Stimulated activated CD4-positive, alpha-beta T cell treated with anti-CD3 and anti-CD28 coated beads, Interleukin-12 subunit alpha, Interleukin-12 subunit beta, amount 100 ng/mL, for 48 hours (primary cell): ENCODE data around the gene ESRP2.

Experiments
- DNase-seq, 3 donors: peaks; one replicate each; pipeline ENCODE4 v3.0.0-alpha.2; 2020; ENCODE audit warnings: low read depth in 2 of 3, low spot score in 1 of 3

Gene ESRP2

DNA sequence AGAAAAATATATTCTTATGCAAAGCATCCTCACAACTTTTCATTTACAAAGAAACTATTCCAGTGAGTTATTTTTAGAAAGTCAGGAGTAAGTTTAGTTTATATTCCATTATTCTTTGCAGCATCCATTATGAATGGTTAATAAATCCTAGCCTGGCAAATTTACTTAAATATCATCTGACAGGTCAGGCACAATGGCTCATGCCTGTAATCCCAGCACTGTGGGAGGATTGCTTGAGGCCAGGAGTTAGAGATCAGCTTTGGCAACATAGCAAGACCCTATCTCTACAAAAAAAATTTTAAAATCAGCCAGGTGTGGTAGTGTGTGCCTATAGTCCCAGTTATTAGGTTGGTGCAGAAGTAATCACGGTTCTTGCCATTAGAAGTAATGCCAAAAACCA lies 12.9 kb downstream of the ESRP2 start:
- DNase-seq = no peak

GRCh38 chr16:68219725-68220351 lies 16.1 kb downstream of the ESRP2 start:
- DNase-seq = no peak

DNA sequence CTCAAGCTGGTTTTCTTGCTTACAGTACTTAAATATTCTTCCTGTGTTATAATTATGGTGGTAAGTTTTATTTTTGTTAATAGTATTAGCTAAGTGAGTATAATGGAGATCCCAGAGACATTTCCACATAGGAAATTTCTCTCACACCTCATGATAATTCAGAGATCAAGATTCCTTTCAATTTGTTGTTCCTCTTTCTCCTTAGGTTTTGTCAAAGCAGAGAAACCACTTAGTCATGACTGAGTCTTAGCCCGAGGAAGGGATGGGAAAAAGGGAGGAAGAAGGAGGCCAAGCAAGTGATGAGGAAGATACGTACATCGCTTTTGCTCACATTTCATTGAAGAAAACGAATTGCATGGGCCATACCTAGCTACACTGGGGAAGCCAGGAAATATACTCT lies 18.4 kb downstream of the ESRP2 start:
- no peak for DNase-seq

GRCh38 chr16:68216240-68216639 lies 19.7 kb downstream of the ESRP2 start:
- DNase-seq = no peak

- DNase-seq = no peak
Observed at GRCh38 chr16:68215302-68215701, 20.6 kb downstream of the ESRP2 start.

- DNase-seq = no peak
Observed at GRCh38 chr16:68214726-68215125, 21.2 kb downstream of the ESRP2 start.

DNA sequence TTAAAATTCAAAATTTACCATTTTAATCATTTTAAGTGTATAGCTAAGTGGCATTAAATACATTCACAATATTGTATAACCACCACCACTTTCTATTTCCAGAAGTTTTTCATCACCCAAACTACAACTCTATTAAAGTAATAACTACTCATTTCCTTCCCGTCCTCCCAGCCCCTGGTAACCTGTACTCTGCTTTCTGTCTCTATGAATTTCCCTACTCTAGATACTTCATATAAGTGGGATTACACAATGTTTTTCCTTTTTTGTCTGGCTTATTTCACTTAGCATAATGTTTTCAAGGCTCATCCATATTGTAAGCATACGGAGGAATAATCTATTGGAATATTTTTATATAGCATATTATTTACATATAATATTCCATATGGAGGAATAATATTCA lies 29.7 kb downstream of the ESRP2 start:
- no peak for DNase-seq

GRCh38 chr16:68202091-68202519 lies 33.8 kb downstream of the ESRP2 start:
- DNase-seq = no peak

DNA sequence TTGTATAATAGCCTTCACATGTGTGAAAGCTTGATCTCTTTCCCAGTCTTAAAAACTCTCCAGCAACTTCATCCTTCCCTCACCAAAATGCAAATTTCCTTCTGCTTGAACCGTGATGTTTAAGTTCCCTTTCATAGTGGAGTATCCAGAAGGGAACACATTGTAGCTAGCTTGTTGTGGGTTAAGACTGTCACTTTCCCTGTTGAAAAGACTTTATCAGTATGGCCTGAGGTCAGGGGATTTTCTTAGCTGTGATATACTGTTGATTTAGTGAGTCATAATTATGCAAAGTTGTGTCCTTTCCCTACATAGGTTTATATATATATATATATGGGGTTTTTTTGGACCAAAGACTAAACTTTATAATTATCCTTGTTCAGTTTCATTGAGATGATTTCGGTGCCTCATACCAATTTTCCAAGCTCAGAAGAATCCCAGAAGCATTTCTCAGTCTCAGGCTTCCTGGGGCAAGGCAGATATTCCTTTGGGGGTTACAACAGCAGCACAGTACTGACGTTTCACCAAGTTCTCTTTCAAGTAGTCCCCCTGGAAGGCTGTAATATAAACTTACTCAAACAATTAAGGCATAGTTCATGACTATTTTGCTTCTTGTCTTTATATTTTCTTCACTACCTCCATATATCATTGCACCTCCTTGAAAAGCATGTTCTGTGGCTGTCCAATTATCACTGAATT lies 35.7 kb downstream of the ESRP2 start:
- no peak for DNase-seq

DNA sequence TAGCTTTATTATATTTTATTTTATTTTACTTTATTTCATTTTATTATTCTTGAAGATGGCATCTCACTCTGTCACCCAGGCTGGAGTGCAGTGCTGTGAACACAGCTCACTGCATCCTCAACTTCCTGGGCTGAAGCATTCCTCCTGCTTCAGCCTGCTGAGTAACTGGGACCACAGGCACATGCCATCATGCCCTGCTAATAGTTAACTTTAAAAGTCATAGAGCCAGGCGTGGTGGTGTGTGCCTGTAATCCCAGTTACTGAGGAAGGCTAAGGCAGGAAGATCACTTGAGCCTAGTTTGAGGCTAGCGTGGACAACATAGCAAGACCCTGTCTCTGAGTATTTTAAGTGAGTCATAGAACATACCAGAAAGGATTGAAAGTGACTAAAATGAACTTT lies 38.7 kb downstream of the ESRP2 start:
- no peak for DNase-seq

DNA sequence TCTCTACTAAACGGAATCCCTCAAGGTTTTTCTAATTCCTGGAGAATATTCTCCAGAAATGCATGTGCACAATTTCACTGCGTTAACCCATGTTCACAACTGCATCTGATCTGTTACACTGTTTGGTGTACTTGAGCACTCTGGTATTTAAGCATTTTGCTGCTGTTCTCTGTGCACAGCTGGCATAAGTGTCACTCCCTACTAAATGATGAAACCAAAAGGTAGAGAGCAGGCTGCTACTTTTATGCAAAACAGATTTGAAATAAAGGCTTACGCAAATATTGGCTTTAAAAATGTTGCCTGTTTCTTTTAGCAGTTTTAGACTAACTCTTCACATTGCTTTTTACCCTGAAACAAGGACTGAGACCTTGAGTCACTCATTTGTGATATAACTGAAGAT lies 41.7 kb downstream of the ESRP2 start:
- no peak for DNase-seq

DNA sequence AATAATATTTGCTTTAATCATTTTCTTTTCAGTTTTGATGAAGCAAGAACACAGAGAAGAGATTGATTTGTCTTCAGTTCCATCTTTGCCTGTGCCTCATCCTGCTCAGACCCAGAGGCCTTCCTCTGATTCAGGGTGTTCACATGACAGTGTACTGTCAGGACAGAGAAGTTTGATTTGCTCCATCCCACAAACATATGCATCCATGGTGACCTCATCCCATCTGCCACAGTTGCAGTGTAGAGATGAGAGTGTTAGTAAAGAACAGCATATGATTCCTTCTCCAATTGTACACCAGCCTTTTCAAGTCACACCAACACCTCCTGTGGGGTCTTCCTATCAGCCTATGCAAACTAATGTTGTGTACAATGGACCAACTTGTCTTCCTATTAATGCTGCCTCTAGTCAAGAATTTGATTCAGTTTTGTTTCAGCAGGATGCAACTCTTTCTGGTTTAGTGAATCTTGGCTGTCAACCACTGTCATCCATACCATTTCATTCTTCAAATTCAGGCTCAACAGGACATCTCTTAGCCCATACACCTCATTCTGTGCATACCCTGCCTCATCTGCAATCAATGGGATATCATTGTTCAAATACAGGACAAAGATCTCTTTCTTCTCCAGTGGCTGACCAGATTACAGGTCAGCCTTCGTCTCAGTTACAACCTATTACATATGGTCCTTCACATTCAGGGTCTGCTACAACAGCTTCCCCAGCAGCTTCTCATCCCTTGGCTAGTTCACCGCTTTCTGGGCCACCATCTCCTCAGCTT lies 45.0 kb downstream of the ESRP2 start:
- DNase-seq = no peak

GRCh38 chr16:68190081-68190480 lies 45.8 kb downstream of the ESRP2 start:
- no peak for DNase-seq

GRCh38 chr16:68188170-68188569 lies 47.8 kb downstream of the ESRP2 start:
- DNase-seq = no peak

DNA sequence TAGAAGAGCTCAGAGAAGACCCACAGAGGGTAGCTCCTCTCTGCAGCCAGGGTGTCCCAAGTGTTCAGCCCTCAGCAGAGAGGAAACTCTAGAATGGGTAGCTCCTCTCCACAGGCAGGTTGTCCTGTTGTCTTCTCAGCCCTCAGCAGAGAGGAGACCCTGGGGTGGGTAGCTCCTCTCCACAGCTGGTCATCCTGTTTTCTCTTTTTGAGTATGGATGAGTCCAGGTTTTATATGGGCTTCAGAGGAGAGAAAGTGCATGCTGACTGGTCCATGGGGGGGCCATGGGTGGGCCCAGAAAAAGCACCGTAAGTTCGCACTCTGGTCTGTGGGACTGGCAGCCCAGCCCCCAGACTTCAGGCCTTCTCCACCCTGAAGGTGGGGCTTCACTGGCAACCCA lies 48.4 kb downstream of the ESRP2 start:
- DNase-seq = no peak

DNA sequence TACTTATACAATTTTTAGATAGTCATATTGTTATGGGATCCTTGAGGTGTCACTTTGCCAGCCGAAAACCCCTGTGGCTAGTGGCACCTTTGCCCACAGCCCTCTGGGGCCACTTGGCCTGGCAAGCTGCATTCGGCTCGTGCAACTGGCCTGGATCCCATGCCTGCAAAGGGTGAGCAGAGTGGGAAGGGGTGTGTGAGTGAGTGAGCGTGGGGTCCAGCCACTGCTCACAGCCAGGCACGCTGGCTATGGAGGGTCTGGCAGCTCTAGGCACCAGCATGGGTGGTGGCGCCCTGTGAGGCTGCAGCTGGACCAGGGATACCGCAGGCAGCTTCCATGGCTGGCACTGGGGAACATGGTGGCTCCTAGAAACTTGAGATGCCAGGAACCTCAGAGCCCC lies 49.0 kb downstream of the ESRP2 start:
- no peak for DNase-seq

- no peak for DNase-seq
Observed at GRCh38 chr16:68183046-68183445, 52.9 kb downstream of the ESRP2 start.

DNA sequence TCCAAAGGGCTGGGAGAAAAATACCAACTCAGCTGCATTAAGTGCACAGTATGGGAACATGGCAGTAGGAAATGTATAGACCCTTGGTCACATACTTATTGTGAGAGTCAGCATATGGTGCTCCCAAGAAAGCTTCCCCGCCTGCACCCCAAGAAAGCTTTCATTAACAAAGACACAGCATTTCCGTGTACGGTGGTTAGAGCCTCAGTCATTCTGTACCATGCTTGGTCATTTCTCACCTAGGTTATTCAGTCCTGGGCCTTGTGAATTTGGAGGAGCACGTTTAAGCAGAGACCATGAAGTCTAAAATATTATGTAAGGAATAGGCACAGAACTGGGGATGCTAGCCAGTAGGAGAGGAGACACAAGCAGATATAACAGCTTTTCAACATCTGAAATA lies 56.1 kb downstream of the ESRP2 start:
- no peak for DNase-seq

DNA sequence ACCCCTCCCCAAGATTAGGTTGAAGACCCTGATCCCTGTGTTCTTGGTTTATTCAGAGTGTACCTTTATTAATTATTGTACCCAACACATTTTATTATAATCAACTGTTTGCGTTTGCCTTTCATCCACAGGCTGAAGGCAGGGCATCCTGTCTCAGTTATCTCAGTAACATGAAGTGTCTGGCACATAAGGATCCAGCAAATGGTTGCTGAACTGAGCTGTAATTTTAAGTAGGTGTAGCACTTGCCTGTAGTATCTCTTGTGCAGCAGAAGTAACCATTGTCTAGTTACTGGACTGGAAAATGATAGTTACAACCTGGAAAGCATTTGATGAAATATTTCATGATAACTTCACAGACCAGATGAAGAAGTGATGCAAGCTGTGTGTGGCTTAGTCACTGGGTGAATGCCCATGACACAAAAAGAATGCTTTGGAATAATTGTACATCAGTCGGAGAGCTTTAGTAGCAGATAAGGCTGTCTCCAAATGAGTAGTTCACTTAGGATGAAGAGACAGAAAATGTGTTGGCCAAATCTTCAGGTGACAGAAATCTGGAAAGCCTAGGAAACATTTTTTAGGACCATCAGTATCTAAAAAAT lies 56.6 kb downstream of the ESRP2 start:
- DNase-seq = no peak
